Right lobe of liver (tissue), 6 donors: ENCODE data around the gene SEC31A. TPM values are rescaled to one million over a fixed set of nuclear protein-coding genes. Genes with fewer than 3 reads are reported as not detected.
A peak's percentile ranks its signal among the peaks of the same experiment; 100 is the strongest.

Source experiments
- ATAC-seq, 4 donors: fragments of 200-7000 bp; cut with Tn5 transposase; one replicate each; pipeline ENCODE4 v1.9.1; 2020; ENCODE audit warnings: mild to moderate bottlenecking in 4 of 4, moderate library complexity in 4 of 4
- DNase-seq, 3 donors: peaks; one replicate each; pipeline ENCODE4 v3.0.0-alpha.2; 2020
- H3K27ac ChIP-seq, 3 donors: fragments of 200-600 bp; one replicate each; pipeline ENCODE4 v1.8.0; 2022
- H3K27me3 ChIP-seq, 2 donors: fragments of 200-600 bp; one replicate each; pipeline ENCODE4 v1.8.0; 2022
- H3K36me3 ChIP-seq, 4 donors: fragments of 200-600 bp; sonication (generic) in 1 of 4; one replicate each; pipeline versions ENCODE4 v1.5.1 to v1.8.0; 2017 to 2022; ENCODE audit warnings: control low read depth in 1 of 4
- H3K4me1 ChIP-seq, 4 donors: fragments of 200-600 bp; sonication (generic) in 1 of 4; one replicate each; pipeline versions ENCODE4 v1.5.1 to v1.8.0; 2017 to 2022; ENCODE audit warnings: control low read depth in 1 of 4
- H3K4me3 ChIP-seq, 3 donors: fragments of 200-600 bp; one replicate each; pipeline ENCODE4 v1.8.0; 2022
- H3K9me3 ChIP-seq, 4 donors: fragments of 200-600 bp; sonication (generic) in 1 of 4; one replicate each; pipeline versions ENCODE4 v1.5.1 to v1.8.0; 2017 to 2022; ENCODE audit warnings: control low read depth in 1 of 4
- POLR2A ChIP-seq: fragments of 450-650 bp; IDR thresholded peaks from one replicate; pipeline ENCODE4 v1.6.1; 2017; ENCODE audit warnings: antibody characterized with exemption, mild to moderate bottlenecking
- WGBS: methylation state at CpG from one replicate; pipeline ENCODE4 v1.1.6; 2018; ENCODE audit warnings: low coverage, low lambda C conversion rate; ENCODE audit not compliant: insufficient coverage; ENCODE audit errors: missing lambda C conversion rate; 5-methylcytosine and 5-hydroxymethylcytosine counted together
- intact Hi-C, 2 donors: fragments of 100-400 bp; cut with DNase I; formaldehyde crosslinking; loops; one replicate each; pipeline versions ENCODE4 v1.11.2 to v1.14.1; 2022
- total RNA-seq, 6 experiments: library from RNA; depleted of rRNA in 2 of 6; stranded (reverse); fragments of >200 nt in 2 of 6; fragmentation: NEBNext Ultra II Directional in 3 of 6; extraction: Animal tissue kit (Norgen Biotek cat#: 25700) in 3 of 6; gene quantifications; one replicate each; pipeline versions ENCODE4 v1.1.0 to v1.2.4, GENCODE V29; 2016 to 2023
- TF ChIP-seq, protein P1 (sequence below), 4 donors: fragments of 200-600 bp in 3 of 4; fragments of 450-650 bp in 1 of 4; IDR thresholded peaks; one replicate each; pipeline versions ENCODE4 v1.5.1 to v1.8.0; 2016 to 2022; ENCODE audit warnings: antibody characterized with exemption in 4 of 4, mild to moderate bottlenecking in 2 of 4
- donor health status: DM: no; HTN: yes; CAD: no.
- donor health status: DM: no; HTN: no; CAD: no.
- donor health status: DM: no; HTN: no; CAD: no.
- donor health status: DM: no; HTN: yes; CAD: no.
- donor health status: DM: no; HTN: yes; CAD: no.

Gene SEC31A
- total RNA-seq, 6 experiments from 2014 or later: 117 to 161 (median 128) TPM

DNA sequence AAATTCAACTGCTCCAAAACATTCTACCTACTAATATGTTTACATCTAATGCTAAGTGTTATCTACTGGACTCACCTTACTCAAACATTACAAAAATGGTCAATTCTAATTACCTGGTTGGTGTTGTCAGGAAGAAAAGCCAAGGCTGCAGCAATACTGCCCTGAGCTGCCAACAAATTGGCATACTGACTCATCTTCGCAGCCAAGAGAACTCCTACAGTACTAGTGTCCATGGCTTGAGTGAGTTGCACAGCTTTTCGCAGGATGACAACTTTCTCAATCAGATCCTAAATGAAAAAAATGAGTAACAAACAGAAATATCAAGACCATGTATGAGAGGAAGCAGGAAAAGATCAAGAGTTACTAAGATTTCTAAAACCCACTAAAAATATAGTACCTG, 39.6 kb downstream of the SEC31A start:
- Histone ChIP-seq H3K4me3 (no peak overlapping the region), H3K27me3 (no peaks in the 10 kb centered on the region), H3K27ac (no peak overlapping the region), H3K4me1 (no peaks in the 10 kb centered on the region), H3K9me3 (no peaks in the 10 kb centered on the region), H3K36me3 (peaks cover 11 to 87% (median 44%) of the 10 kb centered on the region in 4 donors)
- no peak for TF ChIP-seq POLR2A
- TF ChIP-seq, protein P1, sequence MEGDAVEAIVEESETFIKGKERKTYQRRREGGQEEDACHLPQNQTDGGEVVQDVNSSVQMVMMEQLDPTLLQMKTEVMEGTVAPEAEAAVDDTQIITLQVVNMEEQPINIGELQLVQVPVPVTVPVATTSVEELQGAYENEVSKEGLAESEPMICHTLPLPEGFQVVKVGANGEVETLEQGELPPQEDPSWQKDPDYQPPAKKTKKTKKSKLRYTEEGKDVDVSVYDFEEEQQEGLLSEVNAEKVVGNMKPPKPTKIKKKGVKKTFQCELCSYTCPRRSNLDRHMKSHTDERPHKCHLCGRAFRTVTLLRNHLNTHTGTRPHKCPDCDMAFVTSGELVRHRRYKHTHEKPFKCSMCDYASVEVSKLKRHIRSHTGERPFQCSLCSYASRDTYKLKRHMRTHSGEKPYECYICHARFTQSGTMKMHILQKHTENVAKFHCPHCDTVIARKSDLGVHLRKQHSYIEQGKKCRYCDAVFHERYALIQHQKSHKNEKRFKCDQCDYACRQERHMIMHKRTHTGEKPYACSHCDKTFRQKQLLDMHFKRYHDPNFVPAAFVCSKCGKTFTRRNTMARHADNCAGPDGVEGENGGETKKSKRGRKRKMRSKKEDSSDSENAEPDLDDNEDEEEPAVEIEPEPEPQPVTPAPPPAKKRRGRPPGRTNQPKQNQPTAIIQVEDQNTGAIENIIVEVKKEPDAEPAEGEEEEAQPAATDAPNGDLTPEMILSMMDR (IDR thresholded peaks at IDR 0.05): no peak
- DNase-seq (no peak), ATAC-seq (no peak)
- WGBS: 90% methylated on average over 2 of the region's 2 CpGs
- intact Hi-C loops: no loop called here

DNA sequence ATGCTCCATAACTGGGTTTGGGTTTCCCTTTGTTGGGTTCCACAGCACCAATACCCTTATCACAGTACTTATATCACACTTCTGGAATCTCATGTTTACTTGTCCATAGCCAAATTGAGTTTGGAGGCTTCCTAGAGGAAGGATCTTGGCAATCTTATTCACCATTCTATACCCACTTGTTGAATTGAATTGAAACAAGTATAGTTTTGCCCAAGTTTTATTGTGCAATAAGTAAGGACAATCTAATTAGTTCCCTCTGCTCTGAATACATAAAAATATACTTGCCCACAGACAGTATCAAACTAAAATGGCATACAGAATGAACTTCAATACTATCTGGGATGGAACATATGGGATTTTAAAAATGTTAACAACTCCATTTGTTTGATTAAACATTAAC, 40.3 kb downstream of the SEC31A start:
- intact Hi-C loops: no loop called here

DNA sequence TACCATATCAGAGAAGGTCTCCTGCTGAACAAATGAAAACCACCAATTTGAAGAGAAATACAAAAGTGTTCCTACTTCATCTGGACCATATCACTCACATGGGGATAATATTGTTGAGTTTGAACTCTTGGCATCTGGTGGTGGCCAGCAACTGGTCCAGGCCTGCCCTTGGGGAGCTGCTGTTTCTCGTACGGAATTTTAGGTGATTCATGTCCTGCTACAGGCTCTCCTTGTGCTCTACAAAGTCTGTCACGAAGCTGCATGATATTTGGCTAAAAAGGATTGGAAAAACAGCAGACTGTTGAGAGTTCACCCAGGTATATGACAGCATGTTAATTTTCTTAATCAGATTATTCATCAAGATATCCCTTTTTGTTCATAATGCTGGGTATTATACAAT, 42.2 kb downstream of the SEC31A start:
- Histone ChIP-seq H3K4me1 (no peaks in the 10 kb centered on the region), H3K27me3 (no peaks in the 10 kb centered on the region), H3K36me3 (peaks cover 13 to 89% (median 49%) of the 10 kb centered on the region in 4 donors), H3K9me3 (no peaks in the 10 kb centered on the region), H3K27ac (no peak overlapping the region), H3K4me3 (no peak overlapping the region)
- 73% methylated on average over 3 of the region's 3 CpGs for WGBS
- intact Hi-C loops: no loop called here
- TF ChIP-seq POLR2A: no peak
- TF ChIP-seq, protein P1 (IDR thresholded peaks at IDR 0.05): no peak
- DNase-seq (no peak), ATAC-seq (no peak)

More for the DNA sequence above, 40.3 kb downstream of the SEC31A start:
- no peak for TF ChIP-seq POLR2A
- TF ChIP-seq, protein P1 (IDR thresholded peaks at IDR 0.05): no peak
- Histone ChIP-seq H3K27ac (no peak overlapping the region), H3K27me3 (no peaks in the 10 kb centered on the region), H3K4me3 (no peak overlapping the region), H3K36me3 (peaks cover 13 to 85% (median 44%) of the 10 kb centered on the region in 4 donors), H3K4me1 (no peaks in the 10 kb centered on the region), H3K9me3 (no peaks in the 10 kb centered on the region)
- ATAC-seq (no peak), DNase-seq (no peak)

DNA sequence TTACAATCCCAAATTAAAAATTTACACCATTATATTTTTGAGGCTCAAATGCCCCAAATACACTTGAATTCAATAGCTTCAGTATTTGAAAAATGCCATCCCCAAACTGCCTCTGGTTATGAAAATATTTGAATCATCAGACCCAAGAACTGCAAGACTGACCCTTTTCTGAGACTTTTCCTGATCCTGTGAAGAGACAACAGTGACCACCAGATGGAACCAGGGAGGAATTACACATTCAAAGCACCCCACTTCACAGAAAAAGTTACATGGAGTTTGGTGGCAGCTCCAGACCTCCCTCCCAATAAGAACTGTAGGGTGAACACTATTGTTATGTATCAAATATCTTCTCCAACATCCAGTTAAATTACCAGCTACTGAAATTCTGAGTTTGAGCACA, 48.4 kb downstream of the SEC31A start:
- TF ChIP-seq, protein P1 (IDR thresholded peaks at IDR 0.05): peak in 1 of 4 donors; percentile 16
- no peak for TF ChIP-seq POLR2A
- H3K27ac ChIP-seq: no peak overlapping the region
- intact Hi-C loops: no loop called here
- no peaks in the 10 kb centered on the region for H3K27me3 ChIP-seq
- no peaks in the 10 kb centered on the region for H3K4me1 ChIP-seq
- DNase-seq (no peak), ATAC-seq (peak in 1 of 4 donors; percentile 28)
- no peak overlapping the region for H3K4me3 ChIP-seq
- H3K9me3 ChIP-seq: no peaks in the 10 kb centered on the region
- peaks cover 9 to 89% (median 44%) of the 10 kb centered on the region in 4 donors for H3K36me3 ChIP-seq

DNA sequence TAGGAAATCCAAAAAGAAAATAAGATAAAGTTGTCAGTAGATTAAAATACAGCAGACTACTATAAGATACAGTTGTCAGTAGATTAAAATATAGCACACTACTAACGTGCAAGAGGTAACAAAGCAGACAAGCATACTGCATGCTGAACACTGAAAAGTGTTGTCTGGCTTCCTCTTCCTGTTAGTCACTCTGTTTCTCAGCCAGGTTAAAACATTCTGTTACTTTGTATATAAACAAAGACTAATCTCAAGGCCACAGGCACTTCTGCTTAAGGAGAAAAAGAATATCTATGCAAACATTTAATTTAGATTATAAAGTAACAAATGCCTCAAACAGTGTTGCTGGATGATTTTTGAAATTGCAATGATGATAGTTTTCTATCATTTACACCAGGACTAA, 51.3 kb downstream of the SEC31A start:
- DNase-seq (no peak), ATAC-seq (no peak)
- TF ChIP-seq, protein P1 (IDR thresholded peaks at IDR 0.05): no peak
- TF ChIP-seq POLR2A: no peak
- peaks cover 6 to 79% (median 35%) of the 10 kb centered on the region in 4 donors for H3K36me3 ChIP-seq
- no peaks in the 10 kb centered on the region for H3K9me3 ChIP-seq
- H3K27me3 ChIP-seq: no peaks in the 10 kb centered on the region
- intact Hi-C loops: no loop called here
- H3K4me3 ChIP-seq: no peak overlapping the region
- no peak overlapping the region for H3K27ac ChIP-seq
- 80% methylated on average over 1 of the region's 1 CpG for WGBS
- H3K4me1 ChIP-seq: no peaks in the 10 kb centered on the region
